NCI-H82 treated with DMSO at 0.1 percent for 48 hours (cell line): ENCODE results near the gene OTUD5.

Experiments
- DNase-seq: peaks from one replicate; lab custom pipeline; 2025; ENCODE audit not compliant: unreplicated experiment; lab: John Stamatoyannopoulos, UW

Gene OTUD5

GRCh38 chrX:48938721-48939425 is 18.5 kb downstream of the OTUD5 start:
- DNase-seq = no peak

DNA sequence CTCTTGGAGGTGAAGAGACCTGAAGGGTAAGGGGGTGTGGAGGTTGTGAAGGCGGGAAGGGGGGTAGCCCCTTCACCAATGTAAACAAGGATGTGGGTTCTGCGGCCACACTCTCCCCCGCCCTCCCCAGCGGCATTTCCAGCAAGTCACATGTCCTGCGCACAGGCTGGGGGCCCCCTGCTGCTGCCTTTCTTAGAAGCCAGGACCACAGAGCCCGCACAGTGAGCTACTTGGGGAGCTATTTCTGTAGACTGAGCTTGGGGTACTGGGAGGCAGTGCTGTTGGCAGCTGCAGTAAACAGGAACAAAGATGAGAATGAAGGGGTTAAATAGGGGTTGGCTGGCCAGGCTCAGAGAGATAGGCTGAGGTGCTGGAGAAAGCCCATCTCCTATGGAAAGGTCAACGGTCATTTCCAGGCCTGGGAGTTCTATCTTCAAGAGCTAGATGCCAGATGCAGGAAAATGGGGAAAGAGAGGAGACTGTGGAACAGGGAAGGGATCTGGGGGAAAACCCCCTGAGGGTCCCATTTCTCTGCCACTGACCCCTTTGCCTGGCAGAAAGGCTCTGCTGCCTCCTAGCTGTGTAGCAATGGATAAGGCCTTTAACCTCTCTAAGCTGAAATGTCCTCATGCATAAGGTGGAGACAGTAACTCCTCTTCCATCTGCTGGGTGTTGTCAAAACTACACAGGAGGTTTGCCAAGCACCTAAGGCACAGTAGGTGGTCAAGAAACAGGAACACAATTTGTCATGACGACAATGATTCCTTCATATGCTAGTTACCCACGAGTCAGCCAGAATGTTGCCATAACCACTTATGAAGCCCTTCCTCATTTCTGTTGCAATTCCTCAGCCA is 20.1 kb downstream of the OTUD5 start:
- no peak for DNase-seq

- no peak for DNase-seq
Measured at GRCh38 chrX:48936429-48937053, 20.9 kb downstream of the OTUD5 start.

DNA sequence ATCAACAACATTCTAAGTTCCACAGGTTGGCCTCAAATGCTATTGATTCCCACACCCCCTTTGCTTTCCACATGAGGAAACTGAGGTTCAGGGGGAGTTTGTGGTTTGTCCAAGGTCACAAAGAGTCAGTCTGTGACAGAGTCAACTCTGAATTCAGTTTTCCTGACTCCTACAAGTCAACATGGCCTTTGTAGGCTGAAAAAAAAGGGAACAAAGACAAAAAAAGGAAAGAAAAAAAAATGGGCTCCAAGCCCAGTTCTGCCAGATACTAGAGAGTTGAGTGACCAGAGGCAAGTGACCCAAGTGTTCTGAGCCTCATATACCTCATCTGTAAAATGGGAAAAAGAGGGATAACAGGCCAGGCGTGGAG is 22.1 kb downstream of the OTUD5 start:
- DNase-seq = no peak

GRCh38 chrX:48934581-48935300 is 22.7 kb downstream of the OTUD5 start:
- no peak for DNase-seq

- no peak for DNase-seq
Measured at GRCh38 chrX:48933757-48934156, 23.6 kb downstream of the OTUD5 start.

DNA sequence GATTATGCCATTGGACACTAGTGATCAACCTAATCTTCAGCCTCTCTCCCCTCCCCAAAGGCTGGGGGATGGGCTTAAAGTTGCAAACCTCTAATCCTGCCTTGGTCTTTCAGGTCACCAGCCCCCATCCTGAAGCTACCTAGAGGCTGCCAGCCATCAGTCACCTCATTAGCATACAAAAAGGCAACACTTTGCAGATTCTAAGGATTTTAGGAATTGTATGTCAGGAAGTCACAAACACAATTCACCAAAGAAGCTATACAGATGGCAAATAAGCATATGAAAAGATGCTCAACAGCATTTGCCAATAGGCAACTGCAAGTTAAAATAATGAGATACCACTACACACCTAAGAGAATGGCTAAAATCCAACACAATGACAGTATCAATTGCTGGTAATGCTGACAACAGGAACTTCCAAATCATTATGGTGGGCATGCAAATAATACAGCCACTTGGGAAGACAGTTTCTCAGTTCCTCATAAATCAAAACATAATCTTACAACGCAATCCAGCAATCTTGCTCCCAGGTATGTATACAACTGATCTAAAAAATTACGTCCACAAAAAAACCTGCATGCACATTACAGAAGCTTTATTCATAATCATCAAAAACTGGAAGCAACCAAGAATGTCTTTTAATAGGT is 29.5 kb downstream of the OTUD5 start:
- no peak for DNase-seq

GRCh38 chrX:48927123-48927522 is 30.3 kb downstream of the OTUD5 start:
- no peak for DNase-seq

DNA sequence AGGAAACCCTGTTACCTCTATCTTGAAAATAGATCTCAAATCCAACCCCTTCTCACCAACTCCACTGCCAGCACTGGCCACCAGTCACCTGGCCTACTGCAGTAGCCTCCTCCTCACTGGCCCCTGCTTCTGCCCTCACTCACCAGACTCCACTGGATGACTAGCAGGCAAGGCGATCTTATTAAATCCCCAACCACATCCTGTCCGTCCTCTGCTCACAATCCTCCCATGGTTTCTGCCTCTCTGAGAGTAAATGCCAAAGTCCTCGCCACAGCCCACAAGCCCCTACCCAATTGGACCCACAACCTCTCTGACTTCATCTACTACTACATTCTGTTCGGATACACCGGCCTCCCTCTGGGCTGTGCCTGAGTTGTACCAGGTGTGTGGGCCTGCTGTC is 33.1 kb downstream of the OTUD5 start:
- no peak for DNase-seq

DNA sequence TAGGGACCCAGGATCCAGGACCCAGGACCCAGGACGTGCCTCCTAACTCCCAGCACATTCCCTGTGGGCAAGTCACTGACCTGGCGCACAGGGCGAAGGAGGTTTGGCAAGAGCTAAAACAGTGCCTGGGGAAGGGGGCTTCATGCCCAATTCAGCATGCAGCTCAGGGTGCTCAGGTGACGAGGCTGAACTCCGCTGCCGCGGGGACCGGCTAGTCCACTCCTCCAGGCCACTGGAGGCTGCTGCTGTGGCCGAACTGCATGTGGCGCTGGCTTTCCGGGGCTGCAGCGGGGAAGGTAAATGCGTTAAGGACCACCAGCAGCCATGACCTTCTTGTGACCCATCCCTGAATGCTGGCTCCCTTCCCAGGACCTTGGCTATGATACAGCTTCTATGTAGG is 33.6 kb downstream of the OTUD5 start:
- DNase-seq = no peak

DNA sequence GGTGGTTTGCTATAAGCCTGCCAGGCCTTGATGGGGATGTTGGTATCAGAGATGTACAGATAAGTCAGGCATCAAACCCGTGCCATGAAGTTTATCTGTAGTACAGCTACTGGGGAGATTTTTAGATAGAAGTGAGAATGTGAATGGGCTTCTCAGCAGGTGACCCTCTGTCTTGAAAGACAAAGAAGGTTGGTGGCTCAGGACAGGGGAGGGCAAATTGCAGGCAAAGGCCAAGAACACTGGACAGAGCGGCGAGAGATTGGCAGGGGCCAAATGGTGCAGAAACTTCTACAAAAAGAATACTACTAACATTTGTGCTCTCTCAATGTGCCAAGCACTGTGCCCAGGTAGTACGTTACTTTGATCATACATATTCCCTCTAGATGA is 36.7 kb downstream of the OTUD5 start:
- DNase-seq = no peak

DNA sequence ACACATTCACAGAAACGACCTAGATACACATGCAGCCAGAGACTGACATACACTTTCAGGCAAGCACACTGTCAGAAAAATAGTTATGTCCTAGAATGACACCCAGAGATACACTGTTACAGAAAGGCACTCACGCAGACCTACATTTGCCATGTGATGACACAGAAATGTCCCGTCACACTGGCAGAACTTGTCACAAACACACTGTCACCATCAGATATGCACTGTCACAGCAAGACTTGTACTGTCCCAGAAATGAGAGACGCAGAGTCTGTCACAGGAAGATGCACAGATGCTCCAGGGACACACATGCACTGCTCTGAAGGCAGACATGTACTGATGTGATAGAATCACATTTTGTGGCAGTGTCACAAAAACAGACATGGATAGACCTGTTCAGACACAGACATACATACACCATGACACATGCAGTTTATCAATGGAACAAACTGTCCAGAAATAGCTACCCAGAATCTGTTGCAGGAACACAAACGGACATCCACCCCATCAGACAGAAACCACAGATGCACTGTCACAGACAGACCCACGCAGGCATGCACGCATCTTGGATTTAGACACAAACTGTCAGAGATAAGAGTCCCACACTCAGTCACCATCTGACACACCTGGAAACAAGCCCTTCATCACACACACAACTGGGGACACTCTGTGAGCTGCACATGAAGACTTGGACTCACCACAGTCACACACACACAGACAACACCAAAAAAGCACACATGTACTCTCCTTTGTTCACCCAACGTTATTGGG is 37.3 kb downstream of the OTUD5 start:
- no peak for DNase-seq

DNA sequence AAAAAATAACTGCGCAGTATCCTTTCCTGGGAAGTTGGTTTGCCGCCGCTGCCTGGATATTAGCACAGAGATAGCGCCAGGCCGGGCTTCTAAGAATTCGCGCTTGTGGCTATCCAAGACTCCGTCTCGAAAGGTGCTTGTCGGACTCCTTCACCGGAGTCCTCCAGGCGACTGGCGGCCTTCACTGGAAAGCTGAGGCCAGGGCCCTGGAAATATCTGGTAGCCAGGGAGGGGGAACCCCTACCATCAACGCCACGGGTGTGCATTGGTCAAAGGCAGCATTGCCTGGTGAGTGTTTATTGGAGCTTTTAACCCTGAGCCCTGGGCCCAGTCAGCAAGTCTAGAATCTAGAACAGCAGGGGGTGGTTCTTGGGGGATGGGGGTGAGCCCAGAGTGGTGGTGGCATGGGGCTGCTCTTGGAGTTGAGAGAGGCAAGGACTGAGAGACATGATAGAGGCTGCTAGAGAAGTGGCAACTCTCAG is 38.0 kb downstream of the OTUD5 start:
- no peak for DNase-seq

DNA sequence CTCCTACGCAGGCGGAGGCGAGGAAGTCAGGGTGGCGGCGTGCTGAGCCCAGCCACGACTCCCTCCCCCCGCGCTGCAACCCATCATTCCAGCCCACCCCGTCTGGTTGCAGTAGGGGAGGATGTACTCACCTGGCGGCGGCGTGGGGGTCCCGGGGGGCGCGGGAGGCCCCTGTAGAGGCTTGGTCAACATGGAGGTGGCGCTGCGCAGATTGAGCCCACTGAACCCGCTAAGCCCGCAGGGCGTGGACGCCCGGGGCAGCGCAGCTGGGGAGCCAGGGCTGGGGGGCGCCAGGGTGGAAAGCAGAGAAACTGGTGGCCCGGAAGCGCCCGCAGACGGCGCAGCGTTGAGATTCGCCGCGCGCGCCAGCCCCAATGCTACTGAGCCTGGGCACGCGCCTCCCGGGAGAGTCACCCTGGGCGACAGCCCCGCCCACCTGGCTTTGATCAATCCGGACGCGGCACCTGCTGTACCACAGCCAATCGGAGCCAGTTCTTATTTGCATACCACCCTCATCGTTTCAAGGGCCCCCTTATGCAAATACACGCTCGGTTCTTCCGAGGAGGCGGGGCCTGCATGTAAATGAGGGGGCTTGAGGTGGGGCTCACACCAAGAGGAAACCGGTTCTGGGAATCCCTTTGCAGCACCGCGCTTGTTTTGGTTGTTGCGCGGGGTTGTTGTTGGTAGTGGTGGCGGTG is 38.6 kb downstream of the OTUD5 start, which contains the start of gene PIM2:
PIM2 (minus strand) TSS at position 382 of the 698 bp plus-strand sequence; CDS start at position 192, 190 bp downstream.
- peak; percentile 96 for DNase-seq

- DNase-seq = no peak
Measured at GRCh38 chrX:48918301-48918642, 39.1 kb downstream of the OTUD5 start.

DNA sequence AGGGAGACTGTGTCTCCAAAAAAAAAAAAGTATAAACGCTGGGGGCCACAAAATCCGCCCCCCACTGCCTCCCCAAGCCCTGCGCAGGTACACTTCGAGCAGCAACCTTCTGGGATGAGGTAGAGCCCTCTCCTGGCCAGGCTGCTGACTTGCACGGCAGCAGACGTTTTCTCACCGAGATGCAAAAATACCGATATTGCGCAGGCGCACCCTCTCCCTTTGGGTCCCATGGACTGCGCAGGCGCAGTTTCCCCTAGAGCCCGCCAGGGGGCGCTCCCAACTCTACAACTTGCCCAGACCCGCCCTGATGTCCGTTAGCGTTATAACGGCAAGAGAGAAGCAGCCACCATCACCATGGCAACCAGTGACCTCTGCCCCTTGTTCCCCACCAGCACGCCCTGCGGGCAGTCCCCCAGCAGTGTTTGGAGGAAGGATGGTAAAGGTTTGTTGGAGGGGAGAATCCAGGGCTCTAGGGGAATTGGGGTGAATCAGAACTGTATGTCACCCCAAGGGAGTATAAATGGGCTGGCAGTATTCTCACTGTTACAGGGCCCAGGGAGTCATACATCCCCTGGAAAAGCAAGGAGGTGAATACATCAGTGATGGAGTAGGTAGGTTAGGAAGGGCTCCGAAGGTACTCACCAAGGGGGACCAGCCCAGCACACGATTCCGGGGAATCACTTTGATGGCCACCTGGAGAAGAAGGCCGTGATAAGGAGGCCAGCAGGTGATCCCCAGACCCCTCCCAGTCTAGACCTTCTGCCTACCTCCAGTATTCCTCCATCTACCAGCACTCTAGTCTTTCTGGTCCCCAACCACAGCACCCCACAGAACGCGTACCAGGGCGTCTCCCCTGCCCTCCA is 40.0 kb downstream of the OTUD5 start:
- DNase-seq = peak; percentile 81

DNA sequence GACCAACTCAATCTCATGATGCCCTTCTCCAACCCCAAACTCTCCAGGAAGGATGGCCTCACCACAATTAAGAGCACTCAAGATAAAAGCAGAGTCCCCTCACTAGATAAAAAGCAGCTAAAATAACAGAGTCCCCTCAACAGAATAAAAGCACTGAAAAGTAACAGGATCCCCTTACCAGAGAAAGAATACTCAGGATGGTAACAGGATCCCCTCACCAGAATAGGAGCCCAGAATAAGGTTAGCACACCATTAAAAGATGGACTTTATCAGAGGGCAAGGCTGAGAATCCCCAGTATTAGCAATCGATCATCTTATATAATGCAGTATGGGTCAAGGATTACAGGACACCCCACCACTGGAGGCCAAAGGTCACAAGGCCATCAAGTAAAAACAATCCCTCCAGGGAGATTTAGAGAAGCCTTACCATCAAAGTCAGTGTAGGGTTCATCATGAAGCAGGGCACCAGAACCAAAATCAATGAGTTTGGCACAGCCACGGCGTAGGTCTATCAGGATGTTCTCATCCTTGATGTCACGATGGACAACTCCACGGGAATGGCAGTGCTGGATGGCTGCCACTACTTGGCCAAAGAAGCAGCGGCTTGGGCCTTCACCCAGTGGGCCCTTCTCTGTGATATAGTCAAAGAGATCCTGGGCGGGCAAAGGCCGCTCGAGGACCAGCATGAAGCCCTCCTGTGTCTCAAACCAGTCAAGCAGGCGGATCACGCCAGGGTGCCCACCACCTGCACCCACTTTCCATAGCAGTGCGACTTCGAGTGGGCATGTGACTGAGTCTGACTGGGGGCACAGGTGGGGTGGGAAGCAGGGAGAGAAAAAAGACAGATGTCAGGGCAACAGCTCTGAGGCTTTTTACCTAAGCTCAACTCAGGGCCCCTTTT is 42.6 kb downstream of the OTUD5 start:
- no peak for DNase-seq
